ENCODE data around the gene S100A1.

GRCh38 chr1:153608089-153608682, 20.0 kb upstream of the S100A1 start:
- TF ChIP-seq BHLHE40 (IDR thresholded peaks at IDR 0.05; ENCODE audit: borderline replicate concordance) (no peak), FOXM1 (IDR thresholded peaks at IDR 0.05; ENCODE audit: borderline replicate concordance) (no peak), TARDBP (IDR thresholded peaks at IDR 0.05) (no peak), NFRKB (IDR thresholded peaks at IDR 0.05) (no peak), ARNT (IDR thresholded peaks at IDR 0.05) (no peak), SUZ12 (IDR thresholded peaks at IDR 0.05) (no peak), ELF4 (IDR thresholded peaks at IDR 0.05) (no peak), HDGF (IDR thresholded peaks at IDR 0.05; ENCODE audit: borderline replicate concordance) (no peak), SP1 (IDR thresholded peaks at IDR 0.05) (no peak)

Data from HEK293T (cell line).